ENCODE data around the gene NPEPPS.

GRCh38 chr17:47653442-47653841 is 122.5 kb downstream of the NPEPPS start:
- TF ChIP-seq REST (IDR thresholded peaks at IDR 0.05; ENCODE audit: insufficient read depth in 1 of 2, low read depth in 2 of 2, low read length in 1 of 2) (no peak), CTCF (IDR thresholded peaks at IDR 0.05) (no peak), POLR2AphosphoS5 (IDR thresholded peaks at IDR 0.05; ENCODE audit: low read depth, low read length) (no peak), SIN3A (IDR thresholded peaks at IDR 0.05; ENCODE audit: borderline replicate concordance, insufficient read depth, low read depth, low read length) (no peak)

Measured in Panc1 (cell line).